Right lobe of liver (tissue), 6 donors: ENCODE measurements around the gene EXOC4. TPM values are rescaled to one million over a fixed set of nuclear protein-coding genes. Genes with fewer than 3 reads are reported as not detected.

Experiments used
- ATAC-seq, 4 donors: fragments of 200-7000 bp; cut with Tn5 transposase; one replicate each; pipeline ENCODE4 v1.9.1; 2020; ENCODE audit warnings: mild to moderate bottlenecking in 4 of 4, moderate library complexity in 4 of 4
- DNase-seq, 3 donors: peaks; one replicate each; pipeline ENCODE4 v3.0.0-alpha.2; 2020
- H3K27ac ChIP-seq, 3 donors: fragments of 200-600 bp; one replicate each; pipeline ENCODE4 v1.8.0; 2022
- H3K27me3 ChIP-seq, 2 donors: fragments of 200-600 bp; one replicate each; pipeline ENCODE4 v1.8.0; 2022
- H3K36me3 ChIP-seq, 4 donors: fragments of 200-600 bp; sonication (generic) in 1 of 4; one replicate each; pipeline versions ENCODE4 v1.5.1 to v1.8.0; 2017 to 2022; ENCODE audit warnings: control low read depth in 1 of 4
- H3K4me1 ChIP-seq, 4 donors: fragments of 200-600 bp; sonication (generic) in 1 of 4; one replicate each; pipeline versions ENCODE4 v1.5.1 to v1.8.0; 2017 to 2022; ENCODE audit warnings: control low read depth in 1 of 4
- H3K4me3 ChIP-seq, 3 donors: fragments of 200-600 bp; one replicate each; pipeline ENCODE4 v1.8.0; 2022
- H3K9me3 ChIP-seq, 4 donors: fragments of 200-600 bp; sonication (generic) in 1 of 4; one replicate each; pipeline versions ENCODE4 v1.5.1 to v1.8.0; 2017 to 2022; ENCODE audit warnings: control low read depth in 1 of 4
- CTCF ChIP-seq, 4 donors: fragments of 200-600 bp in 3 of 4; fragments of 450-650 bp in 1 of 4; IDR thresholded peaks; one replicate each; pipeline versions ENCODE4 v1.5.1 to v1.8.0; 2016 to 2022; ENCODE audit warnings: antibody characterized with exemption in 4 of 4, mild to moderate bottlenecking in 2 of 4
- POLR2A ChIP-seq: fragments of 450-650 bp; IDR thresholded peaks from one replicate; pipeline ENCODE4 v1.6.1; 2017; ENCODE audit warnings: antibody characterized with exemption, mild to moderate bottlenecking
- WGBS: methylation state at CpG from one replicate; pipeline ENCODE4 v1.1.6; 2018; ENCODE audit warnings: low coverage, low lambda C conversion rate; ENCODE audit not compliant: insufficient coverage; ENCODE audit errors: missing lambda C conversion rate; 5-methylcytosine and 5-hydroxymethylcytosine counted together
- intact Hi-C, 2 donors: fragments of 100-400 bp; cut with DNase I; formaldehyde crosslinking; loops; one replicate each; pipeline versions ENCODE4 v1.11.2 to v1.14.1; 2022
- total RNA-seq, 6 experiments: library from RNA; depleted of rRNA in 2 of 6; stranded (reverse); fragments of >200 nt in 2 of 6; fragmentation: NEBNext Ultra II Directional in 3 of 6; extraction: Animal tissue kit (Norgen Biotek cat#: 25700) in 3 of 6; gene quantifications; one replicate each; pipeline versions ENCODE4 v1.1.0 to v1.2.4, GENCODE V29; 2016 to 2023
- donor health status: DM: no; HTN: yes; CAD: no.
- donor health status: DM: no; HTN: no; CAD: no.
- donor health status: DM: no; HTN: no; CAD: no.
- donor health status: DM: no; HTN: yes; CAD: no.
- donor health status: DM: no; HTN: yes; CAD: no.

The EXOC4 gene
- total RNA-seq, 6 experiments from 2014 or later = 23.7 to 33.5 (median 30.0) TPM

DNA sequence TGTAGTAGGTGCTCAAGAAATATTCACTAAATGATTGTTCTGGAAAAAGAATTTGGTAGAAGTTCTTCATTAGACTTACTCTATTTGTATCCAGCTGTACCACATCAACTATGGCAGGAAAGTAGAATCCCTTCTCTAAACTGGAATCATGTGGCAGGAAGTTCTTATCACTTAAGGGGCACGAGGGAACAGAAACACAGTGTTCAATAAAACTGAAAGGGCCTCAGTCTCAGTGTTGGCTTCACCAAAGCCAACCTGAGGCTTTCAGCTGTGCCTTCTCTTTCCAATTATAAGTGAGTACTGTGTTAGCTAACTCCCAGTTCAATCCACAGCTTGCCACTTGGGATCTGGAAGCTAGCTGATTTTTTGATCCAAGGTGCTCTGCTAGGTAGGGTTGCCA is 616.7 kb downstream of the EXOC4 start:
- Histone ChIP-seq H3K36me3 (no peaks in the 10 kb centered on the region), H3K4me1 (peaks cover 0 to 2% (median 0%) of the 10 kb centered on the region in 4 donors), H3K9me3 (no peaks in the 10 kb centered on the region), H3K27me3 (no peaks in the 10 kb centered on the region), H3K27ac (no peak overlapping the region), H3K4me3 (no peak overlapping the region)
- ATAC-seq (no peak), DNase-seq (no peak)
- intact Hi-C loops = no loop called here
- TF ChIP-seq POLR2A (no peak), CTCF (IDR thresholded peaks at IDR 0.05) (no peak)
- WGBS = 63% methylated on average over 1 of the region's 1 CpG

GRCh38 chr7:133871757-133872156 is 618.9 kb downstream of the EXOC4 start:
- Histone ChIP-seq H3K4me3 (no peak overlapping the region), H3K27ac (no peak overlapping the region), H3K36me3 (no peaks in the 10 kb centered on the region), H3K27me3 (no peaks in the 10 kb centered on the region), H3K4me1 (no peaks in the 10 kb centered on the region), H3K9me3 (no peaks in the 10 kb centered on the region)
- no peak for DNase-seq
- WGBS = 87% methylated on average over 1 of the region's 1 CpG
- intact Hi-C loops = no loop called here
- ATAC-seq = no peak
- no peak for TF ChIP-seq POLR2A
- TF ChIP-seq CTCF (IDR thresholded peaks at IDR 0.05) = no peak

- intact Hi-C loops = no loop called here
- H3K9me3 ChIP-seq = no peaks in the 10 kb centered on the region
- no peaks in the 10 kb centered on the region for H3K27me3 ChIP-seq
- WGBS = 83% methylated on average over 4 of the region's 4 CpGs
- H3K4me3 ChIP-seq = no peak overlapping the region
- DNase-seq (no peak), ATAC-seq (no peak)
- TF ChIP-seq POLR2A = no peak
- TF ChIP-seq CTCF (IDR thresholded peaks at IDR 0.05) = no peak
- H3K27ac ChIP-seq = no peak overlapping the region
- no peaks in the 10 kb centered on the region for H3K36me3 ChIP-seq
- no peaks in the 10 kb centered on the region for H3K4me1 ChIP-seq
Measured at GRCh38 chr7:133873187-133873586, 620.3 kb downstream of the EXOC4 start.

DNA sequence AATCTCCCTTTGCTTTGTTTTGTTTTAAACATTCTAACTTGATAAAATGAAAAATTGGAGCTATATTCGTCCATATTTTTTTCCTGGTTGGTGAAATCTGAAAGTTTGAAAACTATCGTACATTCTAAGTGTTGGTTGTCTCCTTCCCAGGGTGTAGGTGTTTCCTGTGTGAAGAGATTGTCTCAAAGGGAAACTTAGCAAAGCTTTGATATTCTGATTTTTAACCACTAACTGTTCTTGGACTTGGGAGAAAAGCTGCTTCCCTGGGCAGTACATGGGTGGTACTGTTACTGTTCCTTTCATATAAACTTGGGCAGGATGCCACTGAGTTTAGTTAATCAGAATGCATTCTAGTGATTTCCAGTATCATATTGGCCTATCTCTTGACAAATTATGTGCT is 620.8 kb downstream of the EXOC4 start:
- WGBS = 71% methylated on average over 2 of the region's 2 CpGs
- TF ChIP-seq POLR2A = no peak
- TF ChIP-seq CTCF (IDR thresholded peaks at IDR 0.05) = no peak
- no peaks in the 10 kb centered on the region for H3K36me3 ChIP-seq
- H3K4me1 ChIP-seq = no peaks in the 10 kb centered on the region
- no peak overlapping the region for H3K4me3 ChIP-seq
- H3K27me3 ChIP-seq = no peaks in the 10 kb centered on the region
- DNase-seq = no peak
- no peak for ATAC-seq
- H3K9me3 ChIP-seq = no peaks in the 10 kb centered on the region
- intact Hi-C loops = no loop called here
- H3K27ac ChIP-seq = no peak overlapping the region

DNA sequence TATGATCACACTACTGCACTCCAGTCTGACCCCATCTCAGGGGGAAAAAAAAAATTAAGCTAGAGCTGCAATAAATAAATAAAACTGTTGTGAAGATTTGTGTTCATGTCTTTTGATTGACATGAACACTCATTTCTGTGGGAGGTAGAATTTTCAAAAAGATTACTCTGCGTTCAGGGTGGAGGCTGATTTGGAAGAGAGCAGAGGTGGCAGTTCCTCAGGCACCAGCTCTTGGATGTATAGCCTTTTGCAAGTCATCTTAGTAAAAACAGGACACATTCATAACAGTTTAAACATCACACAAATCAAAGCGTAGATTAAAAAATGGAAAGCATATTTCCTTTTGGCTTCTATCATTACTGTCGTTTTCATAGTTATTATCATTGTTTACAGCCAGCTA is 630.7 kb downstream of the EXOC4 start:
- Histone ChIP-seq H3K4me3 (no peak overlapping the region), H3K9me3 (no peaks in the 10 kb centered on the region), H3K27me3 (no peaks in the 10 kb centered on the region), H3K27ac (no peak overlapping the region), H3K36me3 (no peaks in the 10 kb centered on the region), H3K4me1 (no peaks in the 10 kb centered on the region)
- ATAC-seq (no peak), DNase-seq (no peak)
- WGBS = 79% methylated on average over 3 of the region's 3 CpGs
- intact Hi-C loops = no loop called here
- TF ChIP-seq POLR2A (no peak), CTCF (IDR thresholded peaks at IDR 0.05) (no peak)
